Measurements from ENCODE around the gene RAD9A. TPM values are rescaled to one million over a fixed set of nuclear protein-coding genes. Genes with fewer than 3 reads are reported as not detected.
A peak's percentile ranks its signal among the peaks of the same experiment; 100 is the strongest.

RAD9A gene
- total RNA-seq (9.5 TPM), polyA plus RNA-seq (35.2 TPM)
- long read RNA-seq, donor 1, partial matches to known transcripts: 29 of 40 reads
- long read RNA-seq, donor 1, other reads (novel, unspliced or antisense): 11 of 40 reads
- long read RNA-seq, donor 2: 0 reads
- long read RNA-seq, donor 3, partial matches to known transcripts: 505 of 517 reads
- long read RNA-seq, donor 3, other reads (novel, unspliced or antisense): 6 of 517 reads
- long read RNA-seq, donor 4, partial matches to known transcripts: 60 of 195 reads
- long read RNA-seq, donor 4, other reads (novel, unspliced or antisense): 134 of 195 reads
- long read RNA-seq, donor 5, partial matches to known transcripts: 357 of 537 reads
- long read RNA-seq, donor 5, other reads (novel, unspliced or antisense): 176 of 537 reads
- long read RNA-seq, donor 6, partial matches to known transcripts: 275 of 335 reads
- long read RNA-seq, donor 6, other reads (novel, unspliced or antisense): 59 of 335 reads
- long read RNA-seq, donor 7, partial matches to known transcripts: 188 of 220 reads
- long read RNA-seq, donor 7, other reads (novel, unspliced or antisense): 32 of 220 reads
- long read RNA-seq, donor 8: 0 reads
- long read RNA-seq, donor 9, partial matches to known transcripts: 148 of 153 reads
- long read RNA-seq, donor 9, other reads (novel, unspliced or antisense): 5 of 153 reads
- long read RNA-seq, donor 10, partial matches to known transcripts: 138 of 146 reads
- long read RNA-seq, donor 10, other reads (novel, unspliced or antisense): 7 of 146 reads

GRCh38 chr11:67391304-67392182 lies at the start of gene RAD9A:
Gene RAD9A, plus strand, starts transcription at chr11:67391986. Its CDS starts 59 bp downstream, at chr11:67392045.
- Histone ChIP-seq H3K36me3 (ENCODE audit: control insufficient read depth in 2 of 2, insufficient read depth in 2 of 2, low read length in 1 of 2) (peaks cover 26 to 29% of the 10 kb centered on the region in 2 donors), H3K27me3 (ENCODE audit: control insufficient read depth in 2 of 2, insufficient read depth in 1 of 2, low read length in 1 of 2) (peaks cover 0 to 5% of the 10 kb centered on the region in 2 donors), H3K9me3 (ENCODE audit: control insufficient read depth in 2 of 2, insufficient read depth in 1 of 2, low read length in 1 of 2) (no peaks in the 10 kb centered on the region), H3K4me1 (ENCODE audit: control insufficient read depth in 2 of 2, insufficient read depth in 2 of 2, low read length in 2 of 2) (peaks cover 11 to 40% of the 10 kb centered on the region in 2 donors), H3K27ac (ENCODE audit: low read depth in 1 of 2, low read length in 1 of 2) (peak within 1 kb of the TSS; percentile 81 to 84), H3K4me3 (ENCODE audit: low read length in 2 of 2) (peak within 1 kb of the TSS; percentile 83 to 89)
- WGBS: under 1% methylated on average over 75 of the region's 75 CpGs
- DNase-seq (ENCODE audit: low read depth in 6 of 9, low spot score in 9 of 9): peak in 8 of 9 donors; percentile 88 to 97 (median 92)

- Histone ChIP-seq H3K36me3 (ENCODE audit: control insufficient read depth in 2 of 2, insufficient read depth in 2 of 2, low read length in 1 of 2) (no peaks in the 10 kb centered on the region), H3K4me1 (ENCODE audit: control insufficient read depth in 2 of 2, insufficient read depth in 2 of 2, low read length in 2 of 2) (peaks cover 0 to 24% of the 10 kb centered on the region in 2 donors), H3K4me3 (ENCODE audit: low read length in 2 of 2) (no peak overlapping the region), H3K27ac (ENCODE audit: low read depth in 1 of 2, low read length in 1 of 2) (no peak overlapping the region), H3K9me3 (ENCODE audit: control insufficient read depth in 2 of 2, insufficient read depth in 1 of 2, low read length in 1 of 2) (peaks cover 0 to 4% of the 10 kb centered on the region in 2 donors), H3K27me3 (ENCODE audit: control insufficient read depth in 2 of 2, insufficient read depth in 1 of 2, low read length in 1 of 2) (no peaks in the 10 kb centered on the region)
- 74% methylated on average over 4 of the region's 4 CpGs for WGBS
- peak in 1 of 9 donors; percentile 52 for DNase-seq (ENCODE audit: low read depth in 6 of 9, low spot score in 9 of 9)
Observed at GRCh38 chr11:67344264-67344663, 47.5 kb upstream of the RAD9A start.

- Histone ChIP-seq H3K4me1 (ENCODE audit: control insufficient read depth in 2 of 2, insufficient read depth in 2 of 2, low read length in 2 of 2) (peaks cover 0 to 24% of the 10 kb centered on the region in 2 donors), H3K4me3 (ENCODE audit: low read length in 2 of 2) (no peak overlapping the region), H3K9me3 (ENCODE audit: control insufficient read depth in 2 of 2, insufficient read depth in 1 of 2, low read length in 1 of 2) (peaks cover 0 to 4% of the 10 kb centered on the region in 2 donors), H3K36me3 (ENCODE audit: control insufficient read depth in 2 of 2, insufficient read depth in 2 of 2, low read length in 1 of 2) (no peaks in the 10 kb centered on the region), H3K27me3 (ENCODE audit: control insufficient read depth in 2 of 2, insufficient read depth in 1 of 2, low read length in 1 of 2) (no peaks in the 10 kb centered on the region), H3K27ac (ENCODE audit: low read depth in 1 of 2, low read length in 1 of 2) (peak overlapping the region in 1 of 2 donors; percentile 20)
- 93% methylated on average over 8 of the region's 8 CpGs for WGBS
- DNase-seq (ENCODE audit: low read depth in 6 of 9, low spot score in 9 of 9): no peak
Observed at GRCh38 chr11:67345247-67345919, 46.4 kb upstream of the RAD9A start.

DNA sequence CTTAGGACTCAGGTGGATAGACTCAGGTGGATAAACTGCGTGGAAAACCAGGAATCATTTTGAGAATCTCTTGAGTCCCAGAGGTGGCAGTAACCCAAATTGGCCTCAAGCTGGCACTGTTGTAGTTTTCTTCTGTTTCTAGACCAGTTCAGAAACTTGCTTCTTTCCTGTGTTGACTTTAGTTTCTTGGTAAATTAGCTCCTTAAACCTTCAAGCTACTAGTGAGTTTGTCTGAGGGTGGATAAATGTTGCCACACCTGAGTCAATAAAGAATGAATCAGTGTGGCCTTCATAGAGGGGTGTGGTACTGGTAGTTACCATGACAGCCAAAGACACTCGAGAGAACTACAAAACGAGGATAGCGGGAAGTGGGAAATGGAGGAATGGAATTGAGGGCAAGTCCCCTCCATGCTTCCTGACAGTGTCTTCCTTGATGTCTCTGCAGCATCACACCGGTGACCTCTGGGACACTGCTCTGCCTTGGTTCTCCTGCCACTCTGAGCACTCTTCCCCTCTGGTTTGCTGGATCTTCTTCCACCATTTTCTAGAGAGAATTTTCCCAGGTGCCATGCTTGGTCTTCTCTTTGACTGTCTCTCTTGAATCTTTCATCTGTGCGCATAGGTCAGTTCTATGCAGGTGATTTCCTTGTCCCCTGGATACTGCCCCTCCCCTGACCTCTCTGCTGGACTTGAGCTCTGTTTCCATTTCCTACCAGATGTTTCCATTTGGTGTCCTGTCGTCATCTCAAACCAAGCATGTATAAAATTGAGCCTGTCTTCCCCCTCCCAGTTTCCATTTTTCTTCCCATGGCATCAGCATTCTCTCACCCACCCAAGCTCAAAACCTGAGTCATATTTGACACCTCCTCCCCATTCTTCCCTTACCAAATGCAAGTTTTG lies 45.6 kb upstream of the RAD9A start:
- Histone ChIP-seq H3K27me3 (ENCODE audit: control insufficient read depth in 2 of 2, insufficient read depth in 1 of 2, low read length in 1 of 2) (no peaks in the 10 kb centered on the region), H3K4me1 (ENCODE audit: control insufficient read depth in 2 of 2, insufficient read depth in 2 of 2, low read length in 2 of 2) (peaks cover 0 to 26% of the 10 kb centered on the region in 2 donors), H3K9me3 (ENCODE audit: control insufficient read depth in 2 of 2, insufficient read depth in 1 of 2, low read length in 1 of 2) (peaks cover 0 to 4% of the 10 kb centered on the region in 2 donors), H3K36me3 (ENCODE audit: control insufficient read depth in 2 of 2, insufficient read depth in 2 of 2, low read length in 1 of 2) (no peaks in the 10 kb centered on the region), H3K27ac (ENCODE audit: low read depth in 1 of 2, low read length in 1 of 2) (no peak overlapping the region), H3K4me3 (ENCODE audit: low read length in 2 of 2) (no peak overlapping the region)
- 91% methylated on average over 7 of the region's 7 CpGs for WGBS
- DNase-seq (ENCODE audit: low read depth in 6 of 9, low spot score in 9 of 9): peak in 2 of 9 donors; percentile 36 to 62

DNA sequence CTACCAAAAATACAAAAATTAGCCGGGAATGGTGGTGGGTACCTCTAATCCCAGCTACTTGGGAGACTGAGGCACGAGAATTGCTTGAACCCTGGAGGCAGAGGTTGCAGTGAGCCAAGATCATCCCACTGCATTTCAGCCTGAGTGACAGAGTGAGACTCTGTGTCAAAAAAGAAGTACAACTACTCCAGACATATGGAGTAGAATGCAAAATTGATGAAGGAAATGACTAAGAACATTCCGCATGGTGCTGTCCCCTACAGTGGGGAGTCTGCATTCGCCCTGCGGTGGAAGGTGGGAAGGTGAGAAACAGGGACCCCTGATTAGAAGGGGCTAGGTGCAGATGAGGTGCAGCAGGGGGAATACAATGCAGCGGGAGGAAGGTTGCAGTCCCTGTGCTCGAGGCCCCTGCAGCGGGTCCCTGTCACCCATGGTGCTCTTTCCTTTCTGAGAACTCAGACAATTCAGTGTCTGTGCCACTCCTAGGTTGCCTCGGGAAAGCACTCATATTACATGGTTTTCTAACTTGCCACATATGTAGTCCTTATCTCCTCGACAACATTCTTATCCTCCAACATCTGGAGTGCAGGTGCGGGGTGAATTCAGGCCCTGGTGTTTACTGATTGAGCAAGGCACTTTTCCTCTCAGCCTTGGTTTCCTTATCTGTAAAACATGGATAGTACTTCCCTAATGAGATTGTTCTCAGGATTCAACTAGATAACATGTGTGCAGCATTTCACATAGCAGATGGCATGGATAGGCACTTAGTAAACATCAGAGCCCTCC lies 43.6 kb upstream of the RAD9A start:
- H3K9me3 ChIP-seq (ENCODE audit: control insufficient read depth in 2 of 2, insufficient read depth in 1 of 2, low read length in 1 of 2): no peaks in the 10 kb centered on the region
- DNase-seq (ENCODE audit: low read depth in 6 of 9, low spot score in 9 of 9): no peak
- no peaks in the 10 kb centered on the region for H3K27me3 ChIP-seq (ENCODE audit: control insufficient read depth in 2 of 2, insufficient read depth in 1 of 2, low read length in 1 of 2)
- H3K36me3 ChIP-seq (ENCODE audit: control insufficient read depth in 2 of 2, insufficient read depth in 2 of 2, low read length in 1 of 2): no peaks in the 10 kb centered on the region
- 89% methylated on average over 11 of the region's 11 CpGs for WGBS
- no peak overlapping the region for H3K4me3 ChIP-seq (ENCODE audit: low read length in 2 of 2)
- H3K27ac ChIP-seq (ENCODE audit: low read depth in 1 of 2, low read length in 1 of 2): no peak overlapping the region
- H3K4me1 ChIP-seq (ENCODE audit: control insufficient read depth in 2 of 2, insufficient read depth in 2 of 2, low read length in 2 of 2): peaks cover 5 to 45% of the 10 kb centered on the region in 2 donors

- Histone ChIP-seq H3K4me1 (ENCODE audit: control insufficient read depth in 2 of 2, insufficient read depth in 2 of 2, low read length in 2 of 2) (peaks cover 9 to 52% of the 10 kb centered on the region in 2 donors), H3K27me3 (ENCODE audit: control insufficient read depth in 2 of 2, insufficient read depth in 1 of 2, low read length in 1 of 2) (no peaks in the 10 kb centered on the region), H3K4me3 (ENCODE audit: low read length in 2 of 2) (no peak overlapping the region), H3K27ac (ENCODE audit: low read depth in 1 of 2, low read length in 1 of 2) (no peak overlapping the region), H3K9me3 (ENCODE audit: control insufficient read depth in 2 of 2, insufficient read depth in 1 of 2, low read length in 1 of 2) (no peaks in the 10 kb centered on the region), H3K36me3 (ENCODE audit: control insufficient read depth in 2 of 2, insufficient read depth in 2 of 2, low read length in 1 of 2) (no peaks in the 10 kb centered on the region)
- DNase-seq (ENCODE audit: low read depth in 6 of 9, low spot score in 9 of 9): no peak
- 92% methylated on average over 5 of the region's 5 CpGs for WGBS
Observed at GRCh38 chr11:67349036-67349435, 42.8 kb upstream of the RAD9A start.

GRCh38 chr11:67349457-67349856 lies 42.3 kb upstream of the RAD9A start:
- 99% methylated on average over 2 of the region's 2 CpGs for WGBS
- Histone ChIP-seq H3K9me3 (ENCODE audit: control insufficient read depth in 2 of 2, insufficient read depth in 1 of 2, low read length in 1 of 2) (no peaks in the 10 kb centered on the region), H3K27me3 (ENCODE audit: control insufficient read depth in 2 of 2, insufficient read depth in 1 of 2, low read length in 1 of 2) (no peaks in the 10 kb centered on the region), H3K27ac (ENCODE audit: low read depth in 1 of 2, low read length in 1 of 2) (no peak overlapping the region), H3K36me3 (ENCODE audit: control insufficient read depth in 2 of 2, insufficient read depth in 2 of 2, low read length in 1 of 2) (no peaks in the 10 kb centered on the region), H3K4me3 (ENCODE audit: low read length in 2 of 2) (no peak overlapping the region), H3K4me1 (ENCODE audit: control insufficient read depth in 2 of 2, insufficient read depth in 2 of 2, low read length in 2 of 2) (peaks cover 9 to 52% of the 10 kb centered on the region in 2 donors)
- DNase-seq (ENCODE audit: low read depth in 6 of 9, low spot score in 9 of 9): no peak
